ENCODE measurements around the gene ACVR1B.

- TF ChIP-seq ZBTB8A (IDR thresholded peaks at IDR 0.05; ENCODE audit: partially characterized antibody): no peak
- TF ChIP-seq, protein P1, sequence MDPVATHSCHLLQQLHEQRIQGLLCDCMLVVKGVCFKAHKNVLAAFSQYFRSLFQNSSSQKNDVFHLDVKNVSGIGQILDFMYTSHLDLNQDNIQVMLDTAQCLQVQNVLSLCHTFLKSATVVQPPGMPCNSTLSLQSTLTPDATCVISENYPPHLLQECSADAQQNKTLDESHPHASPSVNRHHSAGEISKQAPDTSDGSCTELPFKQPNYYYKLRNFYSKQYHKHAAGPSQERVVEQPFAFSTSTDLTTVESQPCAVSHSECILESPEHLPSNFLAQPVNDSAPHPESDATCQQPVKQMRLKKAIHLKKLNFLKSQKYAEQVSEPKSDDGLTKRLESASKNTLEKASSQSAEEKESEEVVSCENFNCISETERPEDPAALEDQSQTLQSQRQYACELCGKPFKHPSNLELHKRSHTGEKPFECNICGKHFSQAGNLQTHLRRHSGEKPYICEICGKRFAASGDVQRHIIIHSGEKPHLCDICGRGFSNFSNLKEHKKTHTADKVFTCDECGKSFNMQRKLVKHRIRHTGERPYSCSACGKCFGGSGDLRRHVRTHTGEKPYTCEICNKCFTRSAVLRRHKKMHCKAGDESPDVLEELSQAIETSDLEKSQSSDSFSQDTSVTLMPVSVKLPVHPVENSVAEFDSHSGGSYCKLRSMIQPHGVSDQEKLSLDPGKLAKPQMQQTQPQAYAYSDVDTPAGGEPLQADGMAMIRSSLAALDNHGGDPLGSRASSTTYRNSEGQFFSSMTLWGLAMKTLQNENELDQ (CRISPR knock-in tag; IDR thresholded peaks at IDR 0.05; ENCODE audit: borderline replicate concordance): no peak
- TF ChIP-seq, protein P2, sequence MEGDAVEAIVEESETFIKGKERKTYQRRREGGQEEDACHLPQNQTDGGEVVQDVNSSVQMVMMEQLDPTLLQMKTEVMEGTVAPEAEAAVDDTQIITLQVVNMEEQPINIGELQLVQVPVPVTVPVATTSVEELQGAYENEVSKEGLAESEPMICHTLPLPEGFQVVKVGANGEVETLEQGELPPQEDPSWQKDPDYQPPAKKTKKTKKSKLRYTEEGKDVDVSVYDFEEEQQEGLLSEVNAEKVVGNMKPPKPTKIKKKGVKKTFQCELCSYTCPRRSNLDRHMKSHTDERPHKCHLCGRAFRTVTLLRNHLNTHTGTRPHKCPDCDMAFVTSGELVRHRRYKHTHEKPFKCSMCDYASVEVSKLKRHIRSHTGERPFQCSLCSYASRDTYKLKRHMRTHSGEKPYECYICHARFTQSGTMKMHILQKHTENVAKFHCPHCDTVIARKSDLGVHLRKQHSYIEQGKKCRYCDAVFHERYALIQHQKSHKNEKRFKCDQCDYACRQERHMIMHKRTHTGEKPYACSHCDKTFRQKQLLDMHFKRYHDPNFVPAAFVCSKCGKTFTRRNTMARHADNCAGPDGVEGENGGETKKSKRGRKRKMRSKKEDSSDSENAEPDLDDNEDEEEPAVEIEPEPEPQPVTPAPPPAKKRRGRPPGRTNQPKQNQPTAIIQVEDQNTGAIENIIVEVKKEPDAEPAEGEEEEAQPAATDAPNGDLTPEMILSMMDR (IDR thresholded peaks at IDR 0.05 in 2 of 3, conservative IDR thresholded peaks at IDR 0.05 in 1 of 3; ENCODE audit: insufficient read depth in 2 of 3, low read depth in 1 of 3, low read length in 3 of 3): peak; percentile 71 to 92 (median 85)
- no peak for TF ChIP-seq FOXM1 (IDR thresholded peaks at IDR 0.05; ENCODE audit: low read depth)
- TF ChIP-seq FOXM1 (CRISPR knock-in tag; IDR thresholded peaks at IDR 0.05; ENCODE audit: low read depth): no peak
- TF ChIP-seq PRPF4 (IDR thresholded peaks at IDR 0.05; ENCODE audit: insufficient read depth, low read depth, low read length, poor library complexity, severe bottlenecking): no peak
- no peak for TF ChIP-seq HBP1 (CRISPR knock-in tag; IDR thresholded peaks at IDR 0.05)
- TF ChIP-seq, protein P3, sequence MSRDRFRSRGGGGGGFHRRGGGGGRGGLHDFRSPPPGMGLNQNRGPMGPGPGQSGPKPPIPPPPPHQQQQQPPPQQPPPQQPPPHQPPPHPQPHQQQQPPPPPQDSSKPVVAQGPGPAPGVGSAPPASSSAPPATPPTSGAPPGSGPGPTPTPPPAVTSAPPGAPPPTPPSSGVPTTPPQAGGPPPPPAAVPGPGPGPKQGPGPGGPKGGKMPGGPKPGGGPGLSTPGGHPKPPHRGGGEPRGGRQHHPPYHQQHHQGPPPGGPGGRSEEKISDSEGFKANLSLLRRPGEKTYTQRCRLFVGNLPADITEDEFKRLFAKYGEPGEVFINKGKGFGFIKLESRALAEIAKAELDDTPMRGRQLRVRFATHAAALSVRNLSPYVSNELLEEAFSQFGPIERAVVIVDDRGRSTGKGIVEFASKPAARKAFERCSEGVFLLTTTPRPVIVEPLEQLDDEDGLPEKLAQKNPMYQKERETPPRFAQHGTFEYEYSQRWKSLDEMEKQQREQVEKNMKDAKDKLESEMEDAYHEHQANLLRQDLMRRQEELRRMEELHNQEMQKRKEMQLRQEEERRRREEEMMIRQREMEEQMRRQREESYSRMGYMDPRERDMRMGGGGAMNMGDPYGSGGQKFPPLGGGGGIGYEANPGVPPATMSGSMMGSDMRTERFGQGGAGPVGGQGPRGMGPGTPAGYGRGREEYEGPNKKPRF (IDR thresholded peaks at IDR 0.05; ENCODE audit: low read depth, low read length): no peak
- TF ChIP-seq, protein P4, sequence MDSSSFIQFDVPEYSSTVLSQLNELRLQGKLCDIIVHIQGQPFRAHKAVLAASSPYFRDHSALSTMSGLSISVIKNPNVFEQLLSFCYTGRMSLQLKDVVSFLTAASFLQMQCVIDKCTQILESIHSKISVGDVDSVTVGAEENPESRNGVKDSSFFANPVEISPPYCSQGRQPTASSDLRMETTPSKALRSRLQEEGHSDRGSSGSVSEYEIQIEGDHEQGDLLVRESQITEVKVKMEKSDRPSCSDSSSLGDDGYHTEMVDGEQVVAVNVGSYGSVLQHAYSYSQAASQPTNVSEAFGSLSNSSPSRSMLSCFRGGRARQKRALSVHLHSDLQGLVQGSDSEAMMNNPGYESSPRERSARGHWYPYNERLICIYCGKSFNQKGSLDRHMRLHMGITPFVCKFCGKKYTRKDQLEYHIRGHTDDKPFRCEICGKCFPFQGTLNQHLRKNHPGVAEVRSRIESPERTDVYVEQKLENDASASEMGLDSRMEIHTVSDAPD (CRISPR knock-in tag; IDR thresholded peaks at IDR 0.05): no peak
- TF ChIP-seq USF2 (CRISPR knock-in tag; IDR thresholded peaks at IDR 0.05): no peak
- TF ChIP-seq ZNF655 (CRISPR knock-in tag; IDR thresholded peaks at IDR 0.05): no peak
- TF ChIP-seq CREB1 (IDR thresholded peaks at IDR 0.05): no peak
- TF ChIP-seq CREB1 (CRISPR knock-in tag; IDR thresholded peaks at IDR 0.05): no peak
- no peak for TF ChIP-seq TEAD2 (tag; IDR thresholded peaks at IDR 0.05)
- TF ChIP-seq FOXJ2 (tag; IDR thresholded peaks at IDR 0.05): no peak
Measured at GRCh38 chr12:51970904-51971646, 19.6 kb downstream of the ACVR1B start.
